Measurements from ENCODE around the gene CYTH3. TPM values are rescaled to one million over a fixed set of nuclear protein-coding genes. Genes with fewer than 3 reads are reported as not detected.

The CYTH3 gene
- total and polyA plus RNA-seq, 2 of the 13 experiments (the other 11 are each of a cell fraction or from before 2014, with no cell fraction given): 3.1 to 3.8 TPM

GRCh38 chr7:6178298-6179029 lies 94.0 kb downstream of the CYTH3 start (continued):
- TF ChIP-seq ZBTB10 (CRISPR knock-in tag; IDR thresholded peaks at IDR 0.05; ENCODE audit: borderline replicate concordance): no peak
- TF ChIP-seq, protein P1, sequence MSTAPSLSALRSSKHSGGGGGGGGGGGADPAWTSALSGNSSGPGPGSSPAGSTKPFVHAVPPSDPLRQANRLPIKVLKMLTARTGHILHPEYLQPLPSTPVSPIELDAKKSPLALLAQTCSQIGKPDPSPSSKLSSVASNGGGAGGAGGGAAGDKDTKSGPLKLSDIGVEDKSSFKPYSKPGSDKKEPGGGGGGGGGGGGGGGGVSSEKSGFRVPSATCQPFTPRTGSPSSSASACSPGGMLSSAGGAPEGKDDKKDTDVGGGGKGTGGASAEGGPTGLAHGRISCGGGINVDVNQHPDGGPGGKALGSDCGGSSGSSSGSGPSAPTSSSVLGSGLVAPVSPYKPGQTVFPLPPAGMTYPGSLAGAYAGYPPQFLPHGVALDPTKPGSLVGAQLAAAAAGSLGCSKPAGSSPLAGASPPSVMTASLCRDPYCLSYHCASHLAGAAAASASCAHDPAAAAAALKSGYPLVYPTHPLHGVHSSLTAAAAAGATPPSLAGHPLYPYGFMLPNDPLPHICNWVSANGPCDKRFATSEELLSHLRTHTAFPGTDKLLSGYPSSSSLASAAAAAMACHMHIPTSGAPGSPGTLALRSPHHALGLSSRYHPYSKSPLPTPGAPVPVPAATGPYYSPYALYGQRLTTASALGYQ (CRISPR knock-in tag; IDR thresholded peaks at IDR 0.05): no peak
- no peak for TF ChIP-seq ZNF34 (CRISPR knock-in tag; IDR thresholded peaks at IDR 0.05; ENCODE audit: borderline replicate concordance)
- no peak for TF ChIP-seq ZNF607 (CRISPR knock-in tag; IDR thresholded peaks at IDR 0.05; ENCODE audit: borderline replicate concordance)
- TF ChIP-seq ZFP1 (CRISPR knock-in tag; IDR thresholded peaks at IDR 0.05): no peak
- no peak for TF ChIP-seq CHD2 (IDR thresholded peaks at IDR 0.05; ENCODE audit: low read depth, low read length)

DNA sequence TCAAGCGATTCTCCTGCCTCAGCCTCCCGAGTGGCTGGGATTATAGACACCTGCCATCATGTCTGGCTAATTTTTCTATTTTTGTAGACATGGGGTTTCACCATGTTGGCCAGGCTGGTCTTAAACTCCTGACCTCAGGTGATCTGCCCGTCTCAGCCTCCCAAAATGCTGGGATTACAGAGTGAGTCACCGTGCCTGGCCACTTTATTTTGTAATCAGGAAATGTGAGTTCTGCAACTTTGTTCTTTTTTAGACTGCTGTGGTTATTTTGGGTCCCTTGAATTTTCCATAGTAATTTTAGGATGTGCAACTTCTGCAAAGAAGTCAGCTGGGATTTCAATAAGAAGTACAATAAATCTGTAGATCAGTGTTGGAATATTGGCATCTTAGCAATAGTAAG lies 96.8 kb downstream of the CYTH3 start:
- Histone ChIP-seq H3K79me2 (ENCODE audit: insufficient read depth, low read length) (no peaks in the 10 kb centered on the region), H3K4me3 (replicated peaks in 1 of 3; ENCODE audit: insufficient read depth in 1 of 3, low read depth in 2 of 3, low read length in 3 of 3) (no peak overlapping the region), H3K4me1 (ENCODE audit: insufficient read depth, low read length) (no peaks in the 10 kb centered on the region), H2AFZ (ENCODE audit: low read length) (no peak overlapping the region), H3K36me3 (replicated peaks in 1 of 2; ENCODE audit: control insufficient read depth in 1 of 2, insufficient read depth in 2 of 2, low read length in 2 of 2) (no peaks in the 10 kb centered on the region), H3K4me2 (ENCODE audit: low read depth, low read length) (no peak overlapping the region), H3K9ac (ENCODE audit: insufficient read depth, low read depth, low read length) (no peak overlapping the region), H3K9me3 (ENCODE audit: low read length) (no peaks in the 10 kb centered on the region), H3K27me3 (ENCODE audit: control insufficient read depth in 1 of 2, insufficient read depth in 2 of 2, low read length in 2 of 2) (no peaks in the 10 kb centered on the region), H4K20me1 (ENCODE audit: insufficient read depth, low read length) (no peaks in the 10 kb centered on the region), H3K27ac (ENCODE audit: extremely low read length, insufficient read depth, low read length) (no peak overlapping the region)
- 92% methylated on average over 4 of the region's 4 CpGs for WGBS (ENCODE audit: low lambda C conversion rate)
- BruUV-seq (replicated peaks): no TSS peak
- CTCF ChIA-PET (ENCODE audit: low intra/inter-chr PET ratio, low total read pairs): no interaction called here
- intact Hi-C loops (cut with micrococcal nuclease; ENCODE audit: unreplicated experiment): loop anchor here (1.0 kb wide), 1 partner anchor 49 kb away; no protein-coding TSS in a partner anchor
- POLR2A ChIA-PET: no interaction called here
- DNase-seq (ENCODE audit: low spot score) (no peak), ATAC-seq (no peak), FAIRE-seq (no peak)
- in situ Hi-C loops (cut with HindIII; ENCODE audit: extremely low pct_ligation_motif_present, low pct_unique_long_range_greater_than_20kb): no loop called here
- no peak for TF ChIP-seq ZNF296 (CRISPR knock-in tag; conservative IDR thresholded peaks at IDR 0.05)
- no peak for TF ChIP-seq KDM2A (CRISPR knock-in tag; IDR thresholded peaks at IDR 0.05; ENCODE audit: borderline replicate concordance, low read depth)
- TF ChIP-seq ZNF337 (CRISPR knock-in tag; IDR thresholded peaks at IDR 0.05; ENCODE audit: borderline replicate concordance, low read depth): no peak
